ENCODE measurements around the gene THOP1.
"Not testable (repeated sequence)": the region's sequence is repeated elsewhere in the genome, so short reads cannot be mapped to it uniquely, and the experiment has no call there.

Gene THOP1

DNA sequence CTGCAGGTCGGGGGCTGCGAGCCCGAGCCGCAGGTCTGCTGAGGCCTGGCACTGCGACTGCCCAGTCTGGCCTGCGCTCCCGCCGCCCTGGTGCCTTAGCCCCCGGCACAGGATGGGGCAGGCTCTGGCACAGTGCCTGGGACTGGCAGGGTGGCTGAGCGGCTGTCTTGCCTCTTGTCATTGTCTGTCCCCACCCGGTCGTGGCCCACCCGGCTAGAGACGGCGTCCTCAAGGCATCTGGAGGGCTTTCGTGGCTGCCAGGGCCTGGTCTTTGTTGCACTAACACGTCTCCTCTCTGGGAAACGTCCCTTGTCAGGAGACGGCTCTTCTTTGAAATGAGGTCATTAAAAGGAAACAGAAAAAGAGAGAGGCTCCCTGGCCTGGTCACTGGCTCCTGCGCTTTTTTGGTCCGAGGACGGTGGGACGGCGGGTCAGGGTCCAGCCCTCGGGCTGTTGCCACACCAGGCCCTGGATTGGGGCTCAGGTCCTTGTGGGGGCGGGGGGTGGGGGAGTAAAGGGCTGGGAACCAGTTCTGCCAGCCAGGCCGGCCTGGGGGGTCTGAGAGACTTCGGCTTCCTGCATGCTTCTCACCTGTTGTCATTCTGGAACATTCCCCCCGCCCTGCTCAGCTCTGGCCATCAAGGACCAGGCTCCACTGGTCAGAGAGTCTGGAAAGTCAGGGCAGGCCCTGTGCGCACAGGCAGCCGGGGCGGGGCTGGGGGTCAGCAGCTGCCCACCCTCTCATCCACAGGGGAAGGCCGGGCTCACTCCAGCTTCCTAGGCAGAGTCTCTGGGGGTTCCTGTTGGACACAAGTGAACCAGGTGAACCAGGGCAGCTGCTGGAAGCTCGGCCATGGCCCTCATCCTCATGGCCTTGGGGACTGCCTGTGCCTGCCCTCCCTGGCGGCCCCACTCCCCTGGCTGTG, 28.2 kb downstream of the THOP1 start:
- H3K27me3 Mint-ChIP-seq (ENCODE audit: low read depth), result no peaks in the 10 kb centered on the region
- no peak overlapping the region for H3K4me3 Mint-ChIP-seq
- TF ChIP-seq, protein P1, sequence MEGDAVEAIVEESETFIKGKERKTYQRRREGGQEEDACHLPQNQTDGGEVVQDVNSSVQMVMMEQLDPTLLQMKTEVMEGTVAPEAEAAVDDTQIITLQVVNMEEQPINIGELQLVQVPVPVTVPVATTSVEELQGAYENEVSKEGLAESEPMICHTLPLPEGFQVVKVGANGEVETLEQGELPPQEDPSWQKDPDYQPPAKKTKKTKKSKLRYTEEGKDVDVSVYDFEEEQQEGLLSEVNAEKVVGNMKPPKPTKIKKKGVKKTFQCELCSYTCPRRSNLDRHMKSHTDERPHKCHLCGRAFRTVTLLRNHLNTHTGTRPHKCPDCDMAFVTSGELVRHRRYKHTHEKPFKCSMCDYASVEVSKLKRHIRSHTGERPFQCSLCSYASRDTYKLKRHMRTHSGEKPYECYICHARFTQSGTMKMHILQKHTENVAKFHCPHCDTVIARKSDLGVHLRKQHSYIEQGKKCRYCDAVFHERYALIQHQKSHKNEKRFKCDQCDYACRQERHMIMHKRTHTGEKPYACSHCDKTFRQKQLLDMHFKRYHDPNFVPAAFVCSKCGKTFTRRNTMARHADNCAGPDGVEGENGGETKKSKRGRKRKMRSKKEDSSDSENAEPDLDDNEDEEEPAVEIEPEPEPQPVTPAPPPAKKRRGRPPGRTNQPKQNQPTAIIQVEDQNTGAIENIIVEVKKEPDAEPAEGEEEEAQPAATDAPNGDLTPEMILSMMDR (IDR thresholded peaks at IDR 0.05; ENCODE audit: unreplicated experiment in 3 of 3), result no peak
- H3K27ac Mint-ChIP-seq, result no peak overlapping the region
- H3K4me1 Mint-ChIP-seq, result no peaks in the 10 kb centered on the region
- peaks cover 14% of the 10 kb centered on the region for H3K36me3 Mint-ChIP-seq (ENCODE audit: low read depth)
- no peaks in the 10 kb centered on the region for H3K9me3 Mint-ChIP-seq

DNA sequence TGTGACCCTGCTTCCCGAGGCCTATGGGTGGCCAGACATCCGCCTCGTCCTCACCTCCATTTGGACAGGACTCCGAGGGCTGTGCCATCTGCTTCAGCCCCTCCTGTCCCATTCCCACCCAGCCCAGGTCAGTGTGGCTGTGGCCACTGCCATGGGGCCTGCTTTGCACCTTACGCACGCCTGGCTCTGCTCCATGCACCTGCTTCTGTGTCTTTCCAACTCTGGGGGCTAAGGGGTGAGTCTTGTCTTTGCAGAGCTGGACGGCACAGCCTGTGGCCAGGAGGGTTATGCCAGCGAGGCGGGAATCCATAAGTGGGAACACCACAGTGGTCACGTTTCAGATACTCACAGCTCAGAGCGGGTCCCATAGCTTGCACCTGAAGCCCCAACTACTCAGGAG, 29.1 kb downstream of the THOP1 start:
- TF ChIP-seq, protein P1 (IDR thresholded peaks at IDR 0.05; ENCODE audit: unreplicated experiment in 3 of 3), result no peak
- Mint-ChIP-seq H3K27ac (no peak overlapping the region), H3K36me3 (ENCODE audit: low read depth) (peaks cover 5% of the 10 kb centered on the region), H3K4me3 (no peak overlapping the region), H3K9me3 (no peaks in the 10 kb centered on the region), H3K27me3 (ENCODE audit: low read depth) (no peaks in the 10 kb centered on the region), H3K4me1 (no peaks in the 10 kb centered on the region)

DNA sequence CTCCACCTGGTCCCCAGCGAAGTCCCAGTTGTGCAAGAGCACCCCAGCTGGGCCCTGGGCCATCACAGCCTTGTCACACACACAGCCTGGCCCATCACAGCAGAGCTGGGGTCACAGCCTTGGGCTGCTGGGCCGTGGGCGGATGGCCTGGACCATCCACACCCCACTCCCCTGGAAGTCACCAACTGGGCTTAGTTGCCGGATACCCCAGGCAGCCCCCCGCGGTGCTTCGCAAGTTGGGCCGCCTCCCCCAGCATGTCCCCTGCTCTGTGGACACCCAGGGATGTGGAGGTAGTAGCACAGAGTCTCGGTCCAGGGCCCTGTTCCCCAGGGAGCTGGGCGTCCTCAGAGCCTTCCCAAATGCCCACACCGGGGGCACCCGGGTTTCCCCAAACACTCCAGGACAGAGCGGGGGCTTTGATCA, 29.9 kb downstream of the THOP1 start:
- no peak overlapping the region for H3K4me3 Mint-ChIP-seq
- no peaks in the 10 kb centered on the region for H3K27me3 Mint-ChIP-seq (ENCODE audit: low read depth)
- H3K27ac Mint-ChIP-seq, result no peak overlapping the region
- H3K4me1 Mint-ChIP-seq, result no peaks in the 10 kb centered on the region
- TF ChIP-seq, protein P1 (IDR thresholded peaks at IDR 0.05; ENCODE audit: unreplicated experiment in 3 of 3), result no peak
- no peaks in the 10 kb centered on the region for H3K9me3 Mint-ChIP-seq
- peaks cover 3% of the 10 kb centered on the region for H3K36me3 Mint-ChIP-seq (ENCODE audit: low read depth)

DNA sequence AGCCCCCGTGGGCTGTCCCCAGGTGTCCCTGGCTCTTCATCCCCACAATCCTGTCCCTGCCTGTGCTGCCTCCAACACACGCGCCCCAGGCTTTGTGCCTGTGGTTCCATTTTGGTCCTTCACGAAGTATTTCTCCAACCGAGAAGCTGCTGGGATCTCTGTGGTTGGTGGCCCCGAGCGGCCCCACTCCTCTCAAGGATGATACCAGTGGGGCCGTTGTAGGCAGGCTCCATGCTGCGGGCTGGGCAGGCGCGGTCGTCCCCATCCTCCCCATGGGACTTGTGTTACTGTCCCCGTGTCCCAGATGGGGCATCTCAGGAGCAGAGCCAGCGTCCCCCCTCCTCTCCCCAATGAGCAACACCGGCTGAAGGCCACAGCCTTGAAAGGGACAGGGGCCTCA, 30.6 kb downstream of the THOP1 start:
- Mint-ChIP-seq H3K4me3 (no peak overlapping the region), H3K27ac (no peak overlapping the region), H3K9me3 (no peaks in the 10 kb centered on the region), H3K4me1 (no peaks in the 10 kb centered on the region), H3K27me3 (ENCODE audit: low read depth) (no peaks in the 10 kb centered on the region), H3K36me3 (ENCODE audit: low read depth) (peaks cover 3% of the 10 kb centered on the region)
- TF ChIP-seq, protein P1 (IDR thresholded peaks at IDR 0.05; ENCODE audit: unreplicated experiment in 3 of 3), result no peak

DNA sequence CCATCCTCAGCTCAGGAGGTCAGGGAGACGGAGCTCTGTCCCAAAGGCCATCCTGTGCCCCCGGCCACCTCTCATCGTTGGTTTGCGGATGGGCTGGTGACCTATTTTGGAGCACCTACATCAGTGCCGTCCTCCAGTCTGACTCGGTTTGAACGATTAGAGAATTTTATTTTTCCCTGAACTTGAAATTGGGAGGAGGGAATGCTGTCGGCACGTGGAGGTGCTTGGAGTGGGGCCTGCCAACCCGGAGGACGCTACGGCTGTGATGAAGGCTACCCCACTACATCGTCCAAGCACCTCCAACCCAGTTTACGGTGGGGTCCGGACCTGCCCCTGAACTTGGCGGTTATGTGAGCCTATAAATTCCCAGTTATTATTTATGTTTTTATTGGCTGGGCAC, 31.3 kb downstream of the THOP1 start:
- H3K4me3 Mint-ChIP-seq, result no peak overlapping the region
- no peaks in the 10 kb centered on the region for H3K4me1 Mint-ChIP-seq
- H3K36me3 Mint-ChIP-seq (ENCODE audit: low read depth), result peaks cover 3% of the 10 kb centered on the region
- TF ChIP-seq, protein P1 (IDR thresholded peaks at IDR 0.05; ENCODE audit: unreplicated experiment in 3 of 3), result no peak
- H3K27ac Mint-ChIP-seq, result no peak overlapping the region
- no peaks in the 10 kb centered on the region for H3K27me3 Mint-ChIP-seq (ENCODE audit: low read depth)
- no peaks in the 10 kb centered on the region for H3K9me3 Mint-ChIP-seq

DNA sequence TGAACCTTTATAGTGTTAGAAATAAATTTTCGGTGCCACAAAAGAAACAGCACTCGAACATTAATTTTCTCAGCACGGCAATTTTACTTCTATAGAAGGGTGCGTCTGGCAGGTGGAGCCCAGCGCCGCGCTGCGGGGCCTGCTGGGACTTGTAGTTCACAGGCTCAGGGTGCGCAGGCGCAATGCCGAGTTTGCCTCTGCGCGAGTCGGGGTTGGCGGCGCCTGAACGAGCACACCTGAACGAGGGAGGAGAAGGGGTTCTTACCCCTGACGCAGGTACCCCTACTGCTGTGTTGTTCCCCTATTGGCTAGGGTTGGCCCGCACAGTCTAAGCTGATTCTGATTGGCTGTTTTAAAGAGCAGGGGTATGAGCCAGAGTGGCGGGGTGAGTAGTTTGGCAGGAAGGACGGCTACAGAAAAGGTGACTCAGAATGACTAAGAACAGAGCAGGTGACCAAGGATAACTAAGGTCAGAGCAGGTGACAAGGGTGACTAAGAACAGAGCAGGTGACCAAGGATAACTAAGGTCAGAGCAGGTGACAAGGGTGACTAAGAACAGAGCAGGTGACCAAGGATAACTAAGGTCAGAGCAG, 32.0 kb downstream of the THOP1 start:
- H3K4me1 Mint-ChIP-seq; H3K36me3 Mint-ChIP-seq (ENCODE audit: low read depth); H3K27me3 Mint-ChIP-seq (ENCODE audit: low read depth); H3K9me3 Mint-ChIP-seq; H3K27ac Mint-ChIP-seq: not testable (repeated sequence)
- H3K4me3 Mint-ChIP-seq, result peak overlapping the region; percentile 60 to 81 (median 76)

Measured in nephron (organoid).